Smooth muscle cell (in vitro differentiated cells): Measurements from ENCODE around the gene PLA2G4B. TPM values are rescaled to one million over a fixed set of nuclear protein-coding genes. Genes with fewer than 3 reads are reported as not detected.

Experiments
- DNase-seq: peaks from one replicate; lab custom pipeline; 2025; ENCODE audit not compliant: unreplicated experiment; lab: John Stamatoyannopoulos, UW
- H2AFZ ChIP-seq: fragments of 200-600 bp; sonication (generic); 2 replicates; pipeline ENCODE4 v1.6.0; 2016; ENCODE audit warnings: antibody characterized with exemption, low read depth, mild to moderate bottlenecking
- H3F3A ChIP-seq: fragments of 200-600 bp; sonication (generic); 2 replicates; pipeline ENCODE4 v1.6.0; 2017; ENCODE audit warnings: antibody characterized with exemption, low read depth
- H3K27ac ChIP-seq: fragments of 200-600 bp; sonication (generic); 2 replicates; pipeline ENCODE4 v1.5.1; 2016; ENCODE audit warnings: low read depth, mild to moderate bottlenecking
- H3K27me3 ChIP-seq: fragments of 200-600 bp; sonication (generic); 2 replicates; pipeline ENCODE4 v1.6.1; 2016; ENCODE audit warnings: low read depth, mild to moderate bottlenecking
- H3K36me3 ChIP-seq: fragments of 200-600 bp; sonication (generic); 2 replicates; pipeline ENCODE4 v1.5.1; 2016; ENCODE audit warnings: low read depth
- H3K4me1 ChIP-seq: fragments of 200-600 bp; sonication (generic); 2 replicates; pipeline ENCODE4 v1.5.1; 2016; ENCODE audit warnings: low read depth
- H3K4me2 ChIP-seq: fragments of 200-600 bp; sonication (generic); 2 replicates; pipeline ENCODE4 v1.6.0; 2016; ENCODE audit warnings: mild to moderate bottlenecking
- H3K4me3 ChIP-seq: fragments of 200-600 bp; sonication (generic); 2 replicates; pipeline ENCODE4 v1.5.1; 2016; ENCODE audit warnings: mild to moderate bottlenecking
- H3K79me2 ChIP-seq: fragments of 200-600 bp; sonication (generic); 2 replicates; pipeline ENCODE4 v1.6.0; 2016; ENCODE audit warnings: low read depth, mild to moderate bottlenecking
- H3K9ac ChIP-seq: fragments of 200-600 bp; sonication (generic); 2 replicates; pipeline ENCODE4 v1.6.0; 2016; ENCODE audit warnings: low read depth
- H3K9me3 ChIP-seq: fragments of 200-600 bp; sonication (generic); replicated peaks from 2 replicates; pipeline ENCODE4 v1.5.1; 2016; ENCODE audit warnings: low read depth
- H4K20me1 ChIP-seq: fragments of 200-600 bp; sonication (generic); 2 replicates; pipeline ENCODE4 v1.6.0; 2016; ENCODE audit warnings: low read depth
- CTCF ChIP-seq: fragments of 200-600 bp; sonication (generic); IDR thresholded peaks from 2 replicates; pipeline ENCODE4 v1.5.1; 2017; ENCODE audit warnings: borderline replicate concordance, mild to moderate bottlenecking, antibody characterized with exemption; ENCODE audit not compliant: insufficient read depth, poor library complexity, severe bottlenecking
- WGBS: methylation state at CpG from one replicate; pipeline ENCODE4 v1.1.7; 2016; ENCODE audit warnings: low lambda C conversion rate; 5-methylcytosine and 5-hydroxymethylcytosine counted together
- polyA plus RNA-seq: library from polyadenylated mRNA; unstranded; fragments of >200 nt; fragmentation: Nextera tagmentation; extraction: Ambion mirVana; gene quantifications from 2 replicates; pipeline ENCODE4 v1.2.1, GENCODE V29; 2016
- total RNA-seq: library from RNA; depleted of rRNA; stranded (reverse); fragments of >200 nt; gene quantifications from 2 replicates; pipeline ENCODE4 v1.2.3, GENCODE V29; 2014

Gene PLA2G4B
- total and polyA plus RNA-seq, 2 experiments from 2014 or later: 2.2 to 4.2 TPM

GRCh38 chr15:41851167-41851523 is 12.5 kb downstream of the PLA2G4B start:
- Histone ChIP-seq H3K4me3 (no peak overlapping the region), H3K9ac (no peak overlapping the region)

GRCh38 chr15:41851755-41852370 is 13.2 kb downstream of the PLA2G4B start:
- no peak for TF ChIP-seq CTCF
- Histone ChIP-seq H3K4me1 (no peaks in the 10 kb centered on the region), H3K4me3 (no peak overlapping the region), H3K36me3 (no peaks in the 10 kb centered on the region), H4K20me1 (no peaks in the 10 kb centered on the region), H3K4me2 (no peak overlapping the region), H3K9me3 (no peaks in the 10 kb centered on the region), H3K27ac (no peak overlapping the region), H3K9ac (no peak overlapping the region), H3F3A (no peaks in the 10 kb centered on the region), H3K79me2 (no peaks in the 10 kb centered on the region), H2AFZ (no peak overlapping the region), H3K27me3 (no peaks in the 10 kb centered on the region)
- WGBS: 92% methylated on average over 8 of the region's 8 CpGs
- DNase-seq: no peak

More at GRCh38 chr15:41851167-41851523, 12.5 kb downstream of the PLA2G4B start:
- H3K27ac ChIP-seq: no peak overlapping the region
- DNase-seq: no peak
- H3K9me3 ChIP-seq: no peaks in the 10 kb centered on the region
- H3K36me3 ChIP-seq: no peaks in the 10 kb centered on the region
- no peaks in the 10 kb centered on the region for H3K79me2 ChIP-seq
- H3F3A ChIP-seq: no peaks in the 10 kb centered on the region
- no peak overlapping the region for H3K4me2 ChIP-seq
- no peaks in the 10 kb centered on the region for H3K4me1 ChIP-seq
- H3K27me3 ChIP-seq: no peaks in the 10 kb centered on the region
- no peaks in the 10 kb centered on the region for H4K20me1 ChIP-seq
- no peak overlapping the region for H2AFZ ChIP-seq
- WGBS: 88% methylated on average over 11 of the region's 11 CpGs
- TF ChIP-seq CTCF: no peak

GRCh38 chr15:41852736-41853590 is 14.3 kb downstream of the PLA2G4B start:
- Histone ChIP-seq H3K4me2 (no peak overlapping the region), H3K79me2 (no peaks in the 10 kb centered on the region)

More at GRCh38 chr15:41852736-41853590, 14.3 kb downstream of the PLA2G4B start:
- no peaks in the 10 kb centered on the region for H3K36me3 ChIP-seq
- H2AFZ ChIP-seq: no peak overlapping the region
- H3F3A ChIP-seq: no peaks in the 10 kb centered on the region
- no peaks in the 10 kb centered on the region for H3K9me3 ChIP-seq
- no peak overlapping the region for H3K27ac ChIP-seq
- no peaks in the 10 kb centered on the region for H3K27me3 ChIP-seq
- no peaks in the 10 kb centered on the region for H4K20me1 ChIP-seq
- no peak overlapping the region for H3K4me3 ChIP-seq
- no peak for DNase-seq
- no peak overlapping the region for H3K9ac ChIP-seq
- 83% methylated on average over 16 of the region's 17 CpGs for WGBS
- TF ChIP-seq CTCF: no peak
- no peaks in the 10 kb centered on the region for H3K4me1 ChIP-seq
